Fibroblast of lung (primary cell): ENCODE results near the gene KAT2B.

ENCODE experiments used
- CTCF ChIP-seq, 2 donors: IDR thresholded peaks in 1 of 2; conservative IDR thresholded peaks in 1 of 2; 1 replicate in 1 of 2; 2 replicates in 1 of 2; pipeline ENCODE4 v1.5.1; 2011 to 2012; ENCODE audit warnings: low read length in 2 of 2, control low read depth in 1 of 2, inconsistent platforms in 1 of 2, low read depth in 1 of 2, mild to moderate bottlenecking in 1 of 2
- EZH2 ChIP-seq: IDR thresholded peaks from 2 replicates; pipeline ENCODE4 v1.5.1; 2012; ENCODE audit warnings: low read length, control low read depth, mild to moderate bottlenecking; ENCODE audit errors: missing control alignments

- no peak for TF ChIP-seq CTCF (conservative IDR thresholded peaks at IDR 0.05 in 1 of 2, IDR thresholded peaks at IDR 0.05 in 1 of 2; ENCODE audit: low read depth in 1 of 2, low read length in 2 of 2)
- no peak for TF ChIP-seq EZH2
These were observed 56.0 kb downstream of the KAT2B start for GRCh38 chr3:20096135-20096685.
